SK-N-SH (cell line): ENCODE results near the gene NCLN. TPM values are rescaled to one million over a fixed set of nuclear protein-coding genes. Genes with fewer than 3 reads are reported as not detected.

Source experiments
- CTCF ChIA-PET: fragments of 300-600, 350-600 bp; formaldehyde crosslinking; extraction: SDS; loops from one replicate; lab custom pipeline; 2021; lab: Yijun Ruan, JAX
- POLR2A ChIA-PET: fragments of 350-600 bp; sonication (Branson Sonifier 250); formaldehyde crosslinking; extraction: SDS; loops from one replicate; lab custom pipeline; 2020; ENCODE audit warnings: antibody characterized with exemption, inconsistent platforms; lab: Yijun Ruan, JAX
- DNase-seq: peaks from one replicate; pipeline ENCODE4 v3.0.0; 2012
- H2AFZ ChIP-seq: fragments of 200-600 bp; sonication (generic); 2 replicates; pipeline ENCODE4 v1.8.1; 2016; ENCODE audit warnings: antibody characterized with exemption, mild to moderate bottlenecking, low read depth
- H3F3A ChIP-seq: fragments of 200-600 bp; sonication (generic); replicated peaks from 2 replicates; pipeline ENCODE3; 2016; ENCODE audit warnings: antibody characterized with exemption, mild to moderate bottlenecking; ENCODE audit not compliant: insufficient read depth
- H3K27ac ChIP-seq, 2 experiments: fragments of 200-500 bp in 1 of 2; fragments of 200-600 bp in 1 of 2; sonication (Bioruptor generic) in 1 of 2; sonication (generic), shearing (Covaris generic) in 1 of 2; 2 replicates each; pipeline versions ENCODE4 v1.5.1 to v1.6.1; 2014 to 2016; ENCODE audit warnings: low read depth in 2 of 2, inconsistent platforms in 1 of 2, low read length in 1 of 2, mild to moderate bottlenecking in 1 of 2, mixed read lengths in 1 of 2
- H3K27me3 ChIP-seq: fragments of 200-600 bp; sonication (generic), shearing (Covaris generic); 2 replicates; pipeline ENCODE4 v1.6.1; 2016; ENCODE audit warnings: mixed run types; ENCODE audit not compliant: insufficient read depth
- H3K36me3 ChIP-seq, 2 experiments: fragments of 200-500 bp in 1 of 2; fragments of 200-600 bp in 1 of 2; sonication (Bioruptor generic) in 1 of 2; sonication (generic) in 1 of 2; replicated peaks in 1 of 2; 2 replicates each; pipeline versions ENCODE3 to v1.5.1; 2014 to 2016; ENCODE audit warnings: low read length in 1 of 2, mild to moderate bottlenecking in 1 of 2; ENCODE audit not compliant: insufficient read depth in 2 of 2, control insufficient read depth in 1 of 2
- H3K4me1 ChIP-seq, 2 experiments: fragments of 200-500 bp in 1 of 2; fragments of 200-600 bp in 1 of 2; sonication (Bioruptor generic) in 1 of 2; sonication (generic), shearing (Covaris generic) in 1 of 2; 2 replicates each; pipeline versions ENCODE4 v1.5.1 to v1.6.1; 2014 to 2016; ENCODE audit warnings: low read depth in 1 of 2, low read length in 1 of 2, mixed run types in 1 of 2; ENCODE audit not compliant: insufficient read depth in 2 of 2, control insufficient read depth in 1 of 2
- H3K4me2 ChIP-seq: fragments of 200-600 bp; sonication (generic), shearing (Covaris generic); 2 replicates; pipeline ENCODE4 v1.6.1; 2017; ENCODE audit warnings: mixed run types
- H3K4me3 ChIP-seq, 2 experiments: fragments of 200-500 bp in 1 of 2; fragments of 200-600 bp in 1 of 2; sonication (Bioruptor generic) in 1 of 2; sonication (generic), shearing (Covaris generic) in 1 of 2; 2 replicates each; pipeline versions ENCODE4 v1.5.1 to v1.8.1; 2014 to 2016; ENCODE audit warnings: low read depth in 2 of 2, inconsistent platforms in 1 of 2, low read length in 1 of 2, mild to moderate bottlenecking in 1 of 2, mixed read lengths in 1 of 2, moderate library complexity in 1 of 2
- H3K79me2 ChIP-seq: fragments of 200-600 bp; sonication (generic); 2 replicates; pipeline ENCODE4 v1.8.1; 2017; ENCODE audit warnings: mild to moderate bottlenecking; ENCODE audit not compliant: insufficient read depth
- H3K9ac ChIP-seq: fragments of 200-600 bp; sonication (generic); 2 replicates; pipeline ENCODE4 v1.6.1; 2017; ENCODE audit warnings: mixed run types
- H3K9me2 ChIP-seq: fragments of 200-600 bp; sonication (generic); 2 replicates; pipeline ENCODE4 v1.6.1; 2017; ENCODE audit warnings: mixed run types
- H3K9me3 ChIP-seq: fragments of 200-600 bp; sonication (generic); 2 replicates; pipeline ENCODE4 v1.6.1; 2017; ENCODE audit warnings: mixed run types, mild to moderate bottlenecking, moderate library complexity
- H4K20me1 ChIP-seq: fragments of 200-600 bp; sonication (generic); 2 replicates; pipeline ENCODE4 v1.6.1; 2017; ENCODE audit warnings: mild to moderate bottlenecking, mixed run types; ENCODE audit not compliant: insufficient read depth
- EP300 ChIP-seq, 2 experiments: IDR thresholded peaks; 2 replicates each; pipeline versions ENCODE4 v1.4.0 to v1.6.1; 2012; ENCODE audit warnings: borderline replicate concordance in 1 of 2, low read depth in 1 of 2, low read length in 1 of 2
- FOSL2 ChIP-seq: IDR thresholded peaks from 2 replicates; pipeline ENCODE4 v1.4.0; 2012; ENCODE audit warnings: low read depth, mild to moderate bottlenecking, moderate library complexity, borderline replicate concordance
- MEF2A ChIP-seq: IDR thresholded peaks from 2 replicates; pipeline ENCODE4 v1.4.0; 2012; ENCODE audit warnings: low read depth, borderline replicate concordance
- POLR2AphosphoS5 ChIP-seq: IDR thresholded peaks from 2 replicates; pipeline ENCODE4 v1.6.1; 2012; ENCODE audit warnings: low read depth, low read length
- SMC3 ChIP-seq: IDR thresholded peaks from 2 replicates; pipeline ENCODE4 v1.6.1; 2012; ENCODE audit warnings: low read depth, low read length, improper control_type of control experiment
- YY1 ChIP-seq: IDR thresholded peaks from 2 replicates; pipeline ENCODE4 v1.4.0; 2012; ENCODE audit warnings: low read depth, mild to moderate bottlenecking
- WGBS: methylation state at CpG from one replicate; pipeline ENCODE4 v1.1.6; 2017; ENCODE audit warnings: low lambda C conversion rate; 5-methylcytosine and 5-hydroxymethylcytosine counted together
- polyA plus RNA-seq, 3 experiments: library from polyadenylated mRNA; depleted of rRNA; stranded (reverse); fragments of >200 nt; gene quantifications; 2 replicates each; pipeline ENCODE4 v1.2.3, GENCODE V29; 2012
- TF ChIP-seq, protein P1 (sequence below): IDR thresholded peaks from 2 replicates; pipeline ENCODE4; 2012
- TF ChIP-seq, protein P2 (sequence below): IDR thresholded peaks from 2 replicates; pipeline ENCODE4 v1.4.0; 2012; ENCODE audit warnings: low read depth, borderline replicate concordance
- TF ChIP-seq, protein P3 (sequence below): fragments of 150-350 bp; IDR thresholded peaks from 2 replicates; pipeline ENCODE4 v1.6.1; 2017; ENCODE audit warnings: antibody characterized with exemption, low read length, low read depth, borderline replicate concordance
- TF ChIP-seq, protein P4 (sequence below): IDR thresholded peaks from 2 replicates; pipeline ENCODE4 v1.4.0; 2012; ENCODE audit warnings: low read depth, borderline replicate concordance
- TF ChIP-seq, protein P5 (sequence below): IDR thresholded peaks from 2 replicates; pipeline ENCODE4 v1.4.0; 2012; ENCODE audit warnings: low read depth
- TF ChIP-seq, protein P6 (sequence below): IDR thresholded peaks from 2 replicates; pipeline ENCODE4 v1.6.1; 2012; ENCODE audit warnings: mild to moderate bottlenecking, low read depth, low read length, moderate library complexity

Gene NCLN
- polyA plus RNA-seq, 1 of the 3 experiments (the other 2 are of a cell fraction), result 69.0 TPM

DNA sequence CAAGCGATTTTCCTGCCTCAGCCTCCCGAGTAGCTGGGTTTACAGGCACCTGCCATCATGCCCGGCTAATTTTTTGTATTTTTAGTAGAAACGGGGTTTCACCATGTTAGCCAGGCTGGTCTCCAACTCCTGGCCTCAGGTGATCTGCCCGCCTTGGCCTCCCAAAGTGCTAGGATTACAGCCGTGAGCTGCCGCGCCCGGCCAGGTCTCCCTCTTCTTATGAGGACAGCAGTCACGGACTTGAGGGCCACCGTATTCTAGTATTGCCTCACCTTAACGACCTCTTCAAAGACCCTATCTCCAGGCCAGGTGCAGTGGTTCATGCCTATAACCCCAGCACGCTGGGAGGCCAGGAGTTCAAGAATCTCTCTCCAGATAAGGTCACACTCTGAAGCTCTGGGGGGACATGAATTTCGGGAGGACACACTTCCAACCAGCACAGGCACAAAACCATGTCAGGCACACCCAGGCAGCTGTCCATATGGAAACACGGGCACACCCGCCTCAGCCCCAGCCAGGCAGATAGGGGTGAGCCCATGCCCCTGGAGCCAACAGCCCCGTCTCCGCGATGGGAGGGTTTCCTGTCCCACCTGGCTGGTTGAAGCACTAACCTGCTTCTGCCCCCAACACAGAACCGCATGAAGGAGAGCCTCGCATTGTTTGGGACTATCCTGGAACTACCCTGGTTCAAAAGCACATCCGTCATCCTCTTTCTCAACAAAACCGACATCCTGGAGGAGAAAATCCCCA lies 28.5 kb upstream of the NCLN start:
- no peaks in the 10 kb centered on the region for H4K20me1 ChIP-seq
- no peak overlapping the region for H3K9ac ChIP-seq
- ChIA-PET CTCF (interaction anchor here (0.6 to 2.8 kb wide), 4 partner anchors 9 to 1613 kb away, joined by 3 to 18 read pairs (median 4); no protein-coding TSS in a partner anchor), POLR2A (interaction anchor here (0.7 kb wide), 1 partner anchor 207 kb away, joined by 3 read pairs; no protein-coding TSS in a partner anchor)
- no peaks in the 10 kb centered on the region for H3K27me3 ChIP-seq
- H3K4me2 ChIP-seq, result no peak overlapping the region
- TF ChIP-seq, protein P1, sequence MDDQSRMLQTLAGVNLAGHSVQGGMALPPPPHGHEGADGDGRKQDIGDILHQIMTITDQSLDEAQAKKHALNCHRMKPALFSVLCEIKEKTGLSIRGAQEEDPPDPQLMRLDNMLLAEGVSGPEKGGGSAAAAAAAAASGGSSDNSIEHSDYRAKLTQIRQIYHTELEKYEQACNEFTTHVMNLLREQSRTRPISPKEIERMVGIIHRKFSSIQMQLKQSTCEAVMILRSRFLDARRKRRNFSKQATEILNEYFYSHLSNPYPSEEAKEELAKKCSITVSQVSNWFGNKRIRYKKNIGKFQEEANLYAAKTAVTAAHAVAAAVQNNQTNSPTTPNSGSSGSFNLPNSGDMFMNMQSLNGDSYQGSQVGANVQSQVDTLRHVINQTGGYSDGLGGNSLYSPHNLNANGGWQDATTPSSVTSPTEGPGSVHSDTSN, result no peak
- TF ChIP-seq MEF2A (no peak), FOSL2 (no peak), POLR2AphosphoS5 (no peak), YY1 (no peak)
- TF ChIP-seq, protein P2, sequence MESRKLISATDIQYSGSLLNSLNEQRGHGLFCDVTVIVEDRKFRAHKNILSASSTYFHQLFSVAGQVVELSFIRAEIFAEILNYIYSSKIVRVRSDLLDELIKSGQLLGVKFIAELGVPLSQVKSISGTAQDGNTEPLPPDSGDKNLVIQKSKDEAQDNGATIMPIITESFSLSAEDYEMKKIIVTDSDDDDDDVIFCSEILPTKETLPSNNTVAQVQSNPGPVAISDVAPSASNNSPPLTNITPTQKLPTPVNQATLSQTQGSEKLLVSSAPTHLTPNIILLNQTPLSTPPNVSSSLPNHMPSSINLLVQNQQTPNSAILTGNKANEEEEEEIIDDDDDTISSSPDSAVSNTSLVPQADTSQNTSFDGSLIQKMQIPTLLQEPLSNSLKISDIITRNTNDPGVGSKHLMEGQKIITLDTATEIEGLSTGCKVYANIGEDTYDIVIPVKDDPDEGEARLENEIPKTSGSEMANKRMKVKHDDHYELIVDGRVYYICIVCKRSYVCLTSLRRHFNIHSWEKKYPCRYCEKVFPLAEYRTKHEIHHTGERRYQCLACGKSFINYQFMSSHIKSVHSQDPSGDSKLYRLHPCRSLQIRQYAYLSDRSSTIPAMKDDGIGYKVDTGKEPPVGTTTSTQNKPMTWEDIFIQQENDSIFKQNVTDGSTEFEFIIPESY, result no peak
- H3F3A ChIP-seq, result peaks cover 4% of the 10 kb centered on the region
- no peaks in the 10 kb centered on the region for H3K9me3 ChIP-seq
- 89% methylated on average over 17 of the region's 23 CpGs for WGBS
- peaks cover 0 to 3% of the 10 kb centered on the region in 2 experiments; a peak in 2 of 4 replicates for H3K4me1 ChIP-seq
- H3K27ac ChIP-seq, result no peak overlapping the region
- H3K4me3 ChIP-seq, result no peak overlapping the region
- no peaks in the 10 kb centered on the region for H3K9me2 ChIP-seq
- H2AFZ ChIP-seq, result no peak overlapping the region
- DNase-seq, result no peak
- no peaks in the 10 kb centered on the region for H3K79me2 ChIP-seq
- no peaks in the 10 kb centered on the region for H3K36me3 ChIP-seq

DNA sequence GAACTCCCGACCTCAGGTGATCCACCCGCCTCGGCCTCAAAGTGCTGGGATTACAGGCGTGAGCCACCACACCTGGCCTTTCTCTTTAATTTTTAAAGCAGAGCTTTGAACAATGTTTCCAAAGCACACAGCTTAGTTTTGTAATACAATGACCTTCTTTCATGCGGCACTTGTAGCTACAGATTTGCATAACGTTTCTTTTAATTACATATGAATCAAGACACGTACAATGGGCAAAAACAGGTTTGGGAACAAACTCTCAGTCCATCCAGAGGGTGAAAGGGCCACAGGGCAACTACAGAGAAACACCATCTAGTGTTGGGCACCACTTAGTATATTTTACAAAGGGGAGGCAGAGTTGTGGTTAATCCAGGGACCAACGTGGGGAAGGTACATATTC lies 26.2 kb upstream of the NCLN start:
- no peaks in the 10 kb centered on the region for H3K27me3 ChIP-seq
- no peak overlapping the region for H3K4me2 ChIP-seq
- no peak for DNase-seq
- no peaks in the 10 kb centered on the region for H3K36me3 ChIP-seq
- H3F3A ChIP-seq, result peaks cover 4% of the 10 kb centered on the region
- H3K27ac ChIP-seq, result no peak overlapping the region
- H3K79me2 ChIP-seq, result no peaks in the 10 kb centered on the region
- 74% methylated on average over 8 of the region's 8 CpGs for WGBS
- POLR2A ChIA-PET, result no interaction called here
- CTCF ChIA-PET, result interaction anchor here (1.0 to 4.2 kb wide), 9 partner anchors 13 to 272 kb away, joined by 3 to 27 read pairs (median 5); no protein-coding TSS in a partner anchor
- H4K20me1 ChIP-seq, result no peaks in the 10 kb centered on the region
- peaks cover 0 to 3% of the 10 kb centered on the region in 2 experiments; a peak in 2 of 4 replicates for H3K4me1 ChIP-seq
- H3K9ac ChIP-seq, result no peak overlapping the region
- no peak overlapping the region for H2AFZ ChIP-seq
- no peaks in the 10 kb centered on the region for H3K9me3 ChIP-seq
- no peaks in the 10 kb centered on the region for H3K9me2 ChIP-seq
- no peak overlapping the region for H3K4me3 ChIP-seq
- TF ChIP-seq SMC3 (no peak), EP300 (IDR thresholded peaks at IDR 0.05; ENCODE audit: borderline replicate concordance in 1 of 2, low read depth in 1 of 2, low read length in 1 of 2) (no peak), FOSL2 (no peak), POLR2AphosphoS5 (no peak)
- TF ChIP-seq, protein P3, sequence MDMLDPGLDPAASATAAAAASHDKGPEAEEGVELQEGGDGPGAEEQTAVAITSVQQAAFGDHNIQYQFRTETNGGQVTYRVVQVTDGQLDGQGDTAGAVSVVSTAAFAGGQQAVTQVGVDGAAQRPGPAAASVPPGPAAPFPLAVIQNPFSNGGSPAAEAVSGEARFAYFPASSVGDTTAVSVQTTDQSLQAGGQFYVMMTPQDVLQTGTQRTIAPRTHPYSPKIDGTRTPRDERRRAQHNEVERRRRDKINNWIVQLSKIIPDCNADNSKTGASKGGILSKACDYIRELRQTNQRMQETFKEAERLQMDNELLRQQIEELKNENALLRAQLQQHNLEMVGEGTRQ, result no peak
- TF ChIP-seq, protein P4, sequence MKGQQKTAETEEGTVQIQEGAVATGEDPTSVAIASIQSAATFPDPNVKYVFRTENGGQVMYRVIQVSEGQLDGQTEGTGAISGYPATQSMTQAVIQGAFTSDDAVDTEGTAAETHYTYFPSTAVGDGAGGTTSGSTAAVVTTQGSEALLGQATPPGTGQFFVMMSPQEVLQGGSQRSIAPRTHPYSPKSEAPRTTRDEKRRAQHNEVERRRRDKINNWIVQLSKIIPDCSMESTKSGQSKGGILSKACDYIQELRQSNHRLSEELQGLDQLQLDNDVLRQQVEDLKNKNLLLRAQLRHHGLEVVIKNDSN, result no peak
- TF ChIP-seq, protein P2, result no peak
- TF ChIP-seq, protein P5, sequence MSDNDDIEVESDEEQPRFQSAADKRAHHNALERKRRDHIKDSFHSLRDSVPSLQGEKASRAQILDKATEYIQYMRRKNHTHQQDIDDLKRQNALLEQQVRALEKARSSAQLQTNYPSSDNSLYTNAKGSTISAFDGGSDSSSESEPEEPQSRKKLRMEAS, result no peak
- TF ChIP-seq, protein P6, sequence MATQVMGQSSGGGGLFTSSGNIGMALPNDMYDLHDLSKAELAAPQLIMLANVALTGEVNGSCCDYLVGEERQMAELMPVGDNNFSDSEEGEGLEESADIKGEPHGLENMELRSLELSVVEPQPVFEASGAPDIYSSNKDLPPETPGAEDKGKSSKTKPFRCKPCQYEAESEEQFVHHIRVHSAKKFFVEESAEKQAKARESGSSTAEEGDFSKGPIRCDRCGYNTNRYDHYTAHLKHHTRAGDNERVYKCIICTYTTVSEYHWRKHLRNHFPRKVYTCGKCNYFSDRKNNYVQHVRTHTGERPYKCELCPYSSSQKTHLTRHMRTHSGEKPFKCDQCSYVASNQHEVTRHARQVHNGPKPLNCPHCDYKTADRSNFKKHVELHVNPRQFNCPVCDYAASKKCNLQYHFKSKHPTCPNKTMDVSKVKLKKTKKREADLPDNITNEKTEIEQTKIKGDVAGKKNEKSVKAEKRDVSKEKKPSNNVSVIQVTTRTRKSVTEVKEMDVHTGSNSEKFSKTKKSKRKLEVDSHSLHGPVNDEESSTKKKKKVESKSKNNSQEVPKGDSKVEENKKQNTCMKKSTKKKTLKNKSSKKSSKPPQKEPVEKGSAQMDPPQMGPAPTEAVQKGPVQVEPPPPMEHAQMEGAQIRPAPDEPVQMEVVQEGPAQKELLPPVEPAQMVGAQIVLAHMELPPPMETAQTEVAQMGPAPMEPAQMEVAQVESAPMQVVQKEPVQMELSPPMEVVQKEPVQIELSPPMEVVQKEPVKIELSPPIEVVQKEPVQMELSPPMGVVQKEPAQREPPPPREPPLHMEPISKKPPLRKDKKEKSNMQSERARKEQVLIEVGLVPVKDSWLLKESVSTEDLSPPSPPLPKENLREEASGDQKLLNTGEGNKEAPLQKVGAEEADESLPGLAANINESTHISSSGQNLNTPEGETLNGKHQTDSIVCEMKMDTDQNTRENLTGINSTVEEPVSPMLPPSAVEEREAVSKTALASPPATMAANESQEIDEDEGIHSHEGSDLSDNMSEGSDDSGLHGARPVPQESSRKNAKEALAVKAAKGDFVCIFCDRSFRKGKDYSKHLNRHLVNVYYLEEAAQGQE, result no peak
